ENCODE measurements around the gene STK32C.
"Not testable (repeated sequence)": the region's sequence is repeated elsewhere in the genome, so short reads cannot be mapped to it uniquely, and the experiment has no call there.

GRCh38 chr10:132267916-132268315 is 39.8 kb downstream of the STK32C start:
- TF ChIP-seq CTCF (IDR thresholded peaks at IDR 0.05; ENCODE audit: insufficient read depth, low read length); POLR2AphosphoS5 (IDR thresholded peaks at IDR 0.05; ENCODE audit: low read depth): not testable (repeated sequence)
